NOMO-1 treated with DMSO at 0.1 percent for 48 hours (cell line): ENCODE results near the gene CLSTN2.

Experiments used
- DNase-seq: peaks from one replicate; lab custom pipeline; 2025; ENCODE audit not compliant: unreplicated experiment; lab: John Stamatoyannopoulos, UW

CLSTN2 gene

DNA sequence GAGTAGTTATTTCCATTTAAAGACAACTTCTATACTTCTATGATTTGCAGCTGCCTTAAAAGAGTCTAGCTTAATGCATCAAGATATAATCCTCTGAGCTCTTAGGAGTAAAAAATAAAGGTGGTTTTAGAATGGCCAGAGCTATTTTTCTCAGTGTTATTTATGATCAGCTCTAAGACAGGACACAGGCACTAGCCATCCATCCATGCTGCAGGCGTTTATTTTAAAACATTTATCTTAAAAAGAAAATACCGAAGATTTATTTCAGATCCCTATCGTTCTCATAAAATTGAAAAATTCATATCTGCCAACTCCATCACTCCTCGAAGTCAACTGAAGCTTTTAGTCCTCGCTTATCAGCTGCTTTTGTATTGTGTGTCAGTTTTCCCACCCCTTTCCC lies 243.5 kb downstream of the CLSTN2 start:
- DNase-seq: no peak

DNA sequence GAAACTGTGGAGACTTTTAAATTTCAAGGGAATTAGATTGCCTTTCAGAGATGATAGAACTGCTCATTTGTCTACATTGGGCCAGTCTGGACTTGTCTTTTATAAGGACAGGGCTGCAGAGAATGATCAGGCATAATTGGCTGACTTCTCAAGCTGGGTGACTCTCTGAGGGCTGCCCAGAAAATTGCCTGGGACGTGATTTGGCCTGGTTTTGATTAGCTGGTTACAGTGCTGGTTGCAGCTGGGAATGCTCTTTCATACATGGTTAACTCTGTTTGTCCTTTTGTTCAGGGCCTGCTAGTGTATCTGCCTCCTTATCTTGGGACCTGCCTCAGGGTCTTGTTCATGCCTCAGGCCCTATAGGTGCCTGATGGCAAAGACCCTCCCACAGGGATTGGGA lies 245.6 kb downstream of the CLSTN2 start:
- DNase-seq: no peak

DNA sequence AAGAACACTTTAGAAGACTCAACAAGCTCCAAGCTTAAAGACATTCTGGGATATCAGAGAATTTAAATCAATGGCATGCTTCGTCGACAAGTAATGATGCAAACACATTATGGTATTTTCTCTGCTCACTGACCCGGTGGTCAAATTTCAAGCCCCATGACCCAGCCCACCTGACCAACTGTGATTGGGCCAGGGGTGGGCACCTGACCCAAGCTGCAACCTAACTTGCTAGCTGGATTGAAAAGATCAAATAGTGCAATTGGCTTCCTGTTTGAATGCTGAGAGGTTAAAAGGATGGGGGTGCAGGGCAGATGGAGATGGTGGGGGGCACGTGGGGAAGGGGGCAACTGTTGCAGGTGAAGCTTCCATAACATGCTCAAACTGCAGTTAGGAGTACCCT lies 250.4 kb downstream of the CLSTN2 start:
- no peak for DNase-seq

DNA sequence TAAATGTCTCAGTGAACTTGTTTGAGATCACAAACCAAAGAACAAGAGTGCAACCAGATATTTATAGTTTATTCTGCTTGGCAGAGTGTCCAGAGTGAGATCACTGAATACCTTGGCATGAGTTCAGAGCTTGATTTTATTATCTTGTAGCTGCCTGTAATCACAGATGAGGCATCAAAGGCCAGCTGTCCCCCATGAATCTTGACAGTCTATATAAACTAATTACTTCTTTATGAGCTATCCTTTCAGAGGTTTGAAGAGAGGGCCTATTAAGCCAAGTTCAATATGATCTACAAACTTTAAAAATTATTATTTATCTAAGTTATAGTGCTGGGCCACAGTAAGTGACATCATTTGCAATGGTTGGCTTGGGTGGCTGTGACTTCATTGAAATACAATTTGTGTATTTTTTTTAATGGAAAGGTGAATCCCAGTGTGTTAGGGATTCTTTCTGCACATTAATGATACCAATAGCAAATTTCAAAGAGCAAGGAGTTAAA lies 251.5 kb downstream of the CLSTN2 start:
- no peak for DNase-seq

DNA sequence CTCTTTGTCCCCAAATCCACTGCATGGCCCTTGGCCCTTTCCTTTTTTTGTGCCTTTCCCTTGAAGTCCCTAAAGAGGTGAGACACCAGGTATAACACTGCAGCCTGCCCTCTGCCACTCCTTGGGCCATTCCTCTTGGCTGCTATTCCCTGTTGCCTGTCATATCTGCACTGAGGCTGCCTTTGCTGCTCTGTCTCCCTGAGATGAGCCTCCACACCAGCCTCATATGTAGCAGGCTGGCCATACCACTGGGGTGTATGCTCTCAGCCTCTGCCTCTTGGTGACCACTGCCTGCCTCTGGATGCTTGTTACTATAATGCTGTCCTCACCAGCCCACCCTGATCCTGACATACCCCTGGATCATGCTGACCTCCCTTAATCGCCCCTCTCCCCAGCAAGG lies 252.0 kb downstream of the CLSTN2 start:
- no peak for DNase-seq

- no peak for DNase-seq
Observed at GRCh38 chr3:140187656-140188221, 252.8 kb downstream of the CLSTN2 start.

DNA sequence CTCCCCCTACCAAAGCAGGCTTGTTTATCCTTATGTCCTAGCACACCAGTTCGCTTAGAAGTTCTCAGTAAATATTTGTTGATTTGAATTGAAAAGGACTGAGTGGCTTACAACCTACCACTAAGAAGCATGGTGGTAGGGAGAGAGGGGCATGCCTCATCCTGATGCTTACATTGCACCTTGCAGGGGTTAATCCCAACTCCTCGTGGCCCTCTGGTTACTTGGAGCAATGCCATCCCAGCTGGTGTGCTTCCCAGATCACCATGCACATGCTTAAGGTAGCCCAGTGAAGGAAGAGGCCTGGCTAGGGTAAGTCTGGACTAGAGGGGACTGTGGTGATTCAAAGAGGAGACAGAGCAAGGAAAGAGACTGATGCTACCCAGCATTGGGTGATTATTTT lies 253.3 kb downstream of the CLSTN2 start:
- no peak for DNase-seq

GRCh38 chr3:140189267-140189666 lies 254.3 kb downstream of the CLSTN2 start:
- no peak for DNase-seq

GRCh38 chr3:140189976-140190375 lies 255.0 kb downstream of the CLSTN2 start:
- no peak for DNase-seq

- DNase-seq: no peak
Observed at GRCh38 chr3:140196970-140197369, 262.0 kb downstream of the CLSTN2 start.

DNA sequence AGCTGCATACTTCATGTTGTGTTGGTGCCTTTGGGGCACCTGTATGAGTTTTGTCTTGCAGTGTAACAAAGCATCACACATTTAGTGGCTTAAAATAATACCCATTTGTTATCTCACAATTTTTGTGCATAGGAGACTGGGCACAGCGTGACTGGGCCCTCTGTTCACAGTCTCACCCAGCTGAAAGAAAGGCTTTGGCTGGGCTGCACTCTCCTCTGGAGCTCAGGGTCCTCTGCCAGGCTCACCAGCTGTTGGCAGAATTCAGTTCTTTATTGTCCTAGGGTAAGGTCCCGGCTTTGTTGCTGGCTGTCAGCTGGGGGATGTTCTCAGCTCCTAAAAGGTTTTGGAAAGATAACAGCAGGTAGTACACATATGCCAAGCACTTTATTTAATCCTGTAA lies 263.3 kb downstream of the CLSTN2 start:
- no peak for DNase-seq

GRCh38 chr3:140199008-140199407 lies 264.0 kb downstream of the CLSTN2 start:
- DNase-seq: no peak

DNA sequence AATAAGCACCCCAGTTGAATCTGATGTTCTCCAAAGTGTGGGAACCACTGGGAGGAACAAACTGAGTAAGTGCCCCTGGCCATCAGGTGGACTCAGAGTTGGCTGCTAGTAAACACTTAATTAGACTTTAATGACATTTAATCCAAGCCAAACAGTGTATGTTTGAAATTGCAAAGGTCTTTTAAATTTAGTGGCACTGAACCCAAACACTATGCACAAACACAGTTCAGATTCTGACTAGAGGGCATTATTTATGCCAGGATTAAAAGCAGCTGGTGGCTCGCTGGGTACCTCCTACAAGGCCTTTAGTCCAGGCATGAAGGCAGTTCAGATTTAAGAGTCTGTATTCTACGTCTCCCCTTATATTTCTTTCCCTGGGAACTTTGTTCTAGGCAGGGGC lies 264.8 kb downstream of the CLSTN2 start:
- DNase-seq: no peak

DNA sequence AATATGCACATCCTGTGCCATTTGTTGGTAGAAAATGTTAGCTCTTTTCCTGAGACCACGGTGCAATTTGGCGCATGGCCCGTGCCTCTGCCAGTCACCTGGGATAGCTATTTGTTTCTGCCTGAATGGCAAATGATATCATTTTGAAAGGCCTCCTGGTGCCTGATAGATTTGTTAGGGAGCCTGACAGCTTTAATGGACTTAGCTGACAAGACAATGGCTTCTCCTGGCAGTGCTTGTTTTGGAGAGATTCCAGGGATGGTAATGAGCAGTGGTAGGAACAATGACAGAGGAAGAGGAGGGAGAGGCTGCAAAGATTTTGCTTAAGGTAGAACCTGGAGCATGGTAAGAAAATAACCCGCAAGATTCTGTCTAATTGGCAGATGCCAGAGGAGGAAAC lies 268.5 kb downstream of the CLSTN2 start:
- DNase-seq: no peak

GRCh38 chr3:140204271-140204984 lies 269.4 kb downstream of the CLSTN2 start:
- no peak for DNase-seq

DNA sequence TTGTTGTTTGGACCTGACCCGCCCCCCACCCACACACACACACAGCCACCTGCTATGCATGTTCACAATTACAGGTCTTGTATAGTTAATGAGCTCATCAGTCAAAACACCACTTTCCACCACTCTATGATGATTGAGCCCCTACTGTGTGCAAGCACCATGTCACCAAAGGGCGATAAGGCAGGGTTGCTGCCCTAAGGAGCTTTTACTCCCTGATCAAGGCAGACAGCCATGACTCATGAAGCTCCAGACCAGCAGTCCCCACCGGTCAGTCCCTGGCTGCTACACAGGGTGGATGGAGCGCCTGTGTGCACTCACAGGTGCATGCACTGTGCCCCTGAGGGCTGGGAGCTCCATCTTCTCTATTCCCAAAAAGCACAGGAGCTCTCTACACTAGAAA lies 270.6 kb downstream of the CLSTN2 start:
- no peak for DNase-seq

DNA sequence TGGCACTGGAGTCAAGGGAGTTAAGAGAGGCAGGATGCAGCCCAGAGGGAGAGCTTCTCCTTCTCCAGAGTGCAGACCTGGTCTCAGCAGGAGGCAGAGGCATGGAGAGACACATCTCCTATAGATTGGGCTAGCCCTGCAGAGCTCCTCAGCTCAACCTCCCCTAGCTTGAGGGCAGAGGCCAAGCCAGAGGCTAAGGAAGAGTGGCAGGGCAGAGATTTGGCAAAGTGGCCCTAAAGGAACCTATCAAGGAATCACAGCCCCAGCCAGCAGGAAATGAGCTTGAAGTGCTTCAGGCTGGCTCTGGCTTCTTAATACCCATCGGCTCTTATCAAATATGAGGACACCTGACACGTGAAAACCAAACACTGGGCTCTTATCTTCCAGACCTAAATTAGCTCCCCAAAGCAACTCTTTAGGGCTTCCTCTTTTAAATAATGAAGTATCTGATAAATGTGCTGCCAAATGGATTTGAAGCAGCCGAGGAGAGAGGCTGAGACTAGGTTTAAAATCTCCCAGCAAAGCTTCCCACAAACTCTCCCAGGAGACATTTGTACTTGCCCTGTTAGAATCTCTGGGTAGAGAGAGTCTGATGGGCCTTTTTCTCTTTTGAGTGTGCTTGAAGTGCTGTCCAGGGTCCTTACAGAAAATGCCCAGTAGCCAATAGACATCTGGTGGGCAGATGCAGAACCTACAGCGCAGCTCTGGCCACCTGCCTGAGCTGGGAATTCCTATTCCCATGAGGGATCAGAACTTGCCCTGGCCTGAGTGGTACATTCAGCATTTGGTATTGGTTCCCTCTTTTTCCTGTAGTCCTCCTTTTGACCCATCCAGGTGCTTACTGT lies 271.4 kb downstream of the CLSTN2 start:
- no peak for DNase-seq

DNA sequence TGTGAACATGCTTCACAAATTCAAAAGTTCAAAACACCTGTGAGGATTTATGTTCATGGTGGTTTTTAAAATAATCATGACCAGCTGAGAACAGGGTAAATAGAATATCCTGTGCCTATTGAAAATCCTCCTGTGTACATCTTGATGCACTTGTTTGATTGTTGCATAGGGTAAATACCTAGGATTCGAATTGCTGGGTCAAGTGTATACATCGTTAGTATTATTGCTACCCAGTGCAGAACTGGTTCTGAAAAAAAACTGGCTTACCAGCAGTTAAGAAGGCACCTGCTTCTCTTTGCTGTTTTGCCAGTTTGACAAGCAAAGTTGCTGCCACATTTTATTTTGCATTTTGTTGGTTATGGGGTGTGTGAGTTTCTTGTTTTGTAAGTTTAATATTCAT lies 272.6 kb downstream of the CLSTN2 start:
- DNase-seq: no peak

- DNase-seq: peak; percentile 27
Observed at GRCh38 chr3:140216249-140216648, 281.3 kb downstream of the CLSTN2 start.

DNA sequence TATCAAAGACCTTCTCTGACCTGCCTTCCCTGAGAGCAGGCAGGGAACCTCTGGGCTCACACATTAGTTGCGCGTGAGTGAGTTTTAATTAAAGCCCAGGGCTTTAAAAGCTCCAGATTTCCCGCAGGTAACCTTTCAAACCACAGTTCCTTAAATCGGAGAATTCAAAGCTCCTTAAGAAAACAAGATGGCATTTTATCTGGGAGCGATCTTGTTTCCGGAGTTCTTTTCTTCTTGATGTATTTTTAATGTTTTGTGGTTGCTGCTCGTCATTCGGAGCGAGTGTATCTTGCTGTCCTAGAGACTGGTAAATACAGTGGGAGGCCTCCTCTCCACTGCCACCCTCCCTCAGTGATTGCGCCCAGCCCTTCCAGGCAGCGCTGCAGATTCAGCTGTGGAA lies 284.3 kb downstream of the CLSTN2 start:
- DNase-seq: no peak

GRCh38 chr3:140219923-140220452 lies 285.0 kb downstream of the CLSTN2 start:
- DNase-seq: no peak

DNA sequence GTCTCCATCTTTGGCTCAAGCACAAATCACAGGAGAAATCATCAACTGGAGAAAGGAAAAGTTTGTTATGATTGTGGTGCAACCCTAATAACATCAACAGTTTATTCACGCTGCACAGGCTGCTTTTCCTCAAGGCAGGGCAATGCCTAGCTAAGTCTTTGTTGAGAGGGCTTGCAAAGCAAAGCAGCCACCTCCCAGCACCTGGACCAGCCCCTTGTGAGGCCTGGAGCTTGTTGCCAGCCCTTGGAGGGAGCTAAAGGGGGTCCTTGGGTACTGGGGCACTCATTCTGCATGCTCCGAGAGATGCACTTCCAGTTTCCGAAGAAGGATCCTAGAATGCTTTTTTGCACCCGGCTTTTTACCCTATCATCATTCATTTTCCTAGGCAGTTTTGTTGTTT lies 288.2 kb downstream of the CLSTN2 start:
- no peak for DNase-seq
